PFSK-1 (cell line): ENCODE measurements around the gene OR2M2.

Source experiments
- FOXP2 ChIP-seq: optimal IDR thresholded peaks from 2 replicates; pipeline ENCODE3; 2011; ENCODE audit warnings: borderline replicate concordance, control low read depth, inconsistent platforms; ENCODE audit not compliant: insufficient read depth; ENCODE audit errors: extremely low read length, extremely low read depth
- POLR2AphosphoS5 ChIP-seq: IDR thresholded peaks from 2 replicates; pipeline ENCODE4 v1.6.1; 2012; ENCODE audit warnings: low read depth, mild to moderate bottlenecking, control low read depth, low read length, moderate library complexity
- SIN3A ChIP-seq: IDR thresholded peaks from 2 replicates; pipeline ENCODE4 v1.6.1; 2012; ENCODE audit warnings: mild to moderate bottlenecking, low read length, moderate library complexity, borderline replicate concordance; ENCODE audit not compliant: insufficient read depth
- TAF1 ChIP-seq: IDR thresholded peaks from 2 replicates; pipeline ENCODE4 v1.6.1; 2012; ENCODE audit warnings: low read length, control low read depth, borderline replicate concordance; ENCODE audit not compliant: insufficient read depth
- TF ChIP-seq, protein P1 (sequence below), 2 experiments: IDR thresholded peaks; 2 replicates each; pipeline versions ENCODE4 v1.6.1 to v1.8.0; 2011 to 2012; ENCODE audit warnings: low read depth in 2 of 2, low read length in 2 of 2, control low read depth in 1 of 2, inconsistent platforms in 1 of 2, mild to moderate bottlenecking in 1 of 2, moderate library complexity in 1 of 2; ENCODE audit not compliant: insufficient read depth in 1 of 2

The OR2M2 gene

DNA sequence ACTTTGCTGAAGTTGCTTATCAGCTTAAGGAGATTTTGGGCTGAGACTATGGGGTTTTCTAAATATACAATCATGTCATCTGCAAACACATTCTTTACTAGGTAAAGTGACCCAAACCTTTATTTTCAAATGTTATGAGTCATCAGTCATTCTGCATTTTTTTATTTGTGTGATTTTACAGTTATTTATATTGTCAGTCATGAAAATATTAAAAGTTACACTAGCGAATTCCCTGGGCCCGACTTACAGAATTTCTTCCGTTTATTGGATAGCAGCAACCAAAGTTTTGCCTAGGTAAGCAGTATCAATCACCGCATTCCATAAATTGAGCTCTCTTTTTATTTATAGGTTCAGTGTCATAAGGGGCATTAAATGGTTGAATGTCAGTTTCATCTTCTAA is 15.9 kb upstream of the OR2M2 start:
- TF ChIP-seq SIN3A (no peak), TAF1 (no peak), POLR2AphosphoS5 (no peak), FOXP2 (no peak)
- TF ChIP-seq, protein P1, sequence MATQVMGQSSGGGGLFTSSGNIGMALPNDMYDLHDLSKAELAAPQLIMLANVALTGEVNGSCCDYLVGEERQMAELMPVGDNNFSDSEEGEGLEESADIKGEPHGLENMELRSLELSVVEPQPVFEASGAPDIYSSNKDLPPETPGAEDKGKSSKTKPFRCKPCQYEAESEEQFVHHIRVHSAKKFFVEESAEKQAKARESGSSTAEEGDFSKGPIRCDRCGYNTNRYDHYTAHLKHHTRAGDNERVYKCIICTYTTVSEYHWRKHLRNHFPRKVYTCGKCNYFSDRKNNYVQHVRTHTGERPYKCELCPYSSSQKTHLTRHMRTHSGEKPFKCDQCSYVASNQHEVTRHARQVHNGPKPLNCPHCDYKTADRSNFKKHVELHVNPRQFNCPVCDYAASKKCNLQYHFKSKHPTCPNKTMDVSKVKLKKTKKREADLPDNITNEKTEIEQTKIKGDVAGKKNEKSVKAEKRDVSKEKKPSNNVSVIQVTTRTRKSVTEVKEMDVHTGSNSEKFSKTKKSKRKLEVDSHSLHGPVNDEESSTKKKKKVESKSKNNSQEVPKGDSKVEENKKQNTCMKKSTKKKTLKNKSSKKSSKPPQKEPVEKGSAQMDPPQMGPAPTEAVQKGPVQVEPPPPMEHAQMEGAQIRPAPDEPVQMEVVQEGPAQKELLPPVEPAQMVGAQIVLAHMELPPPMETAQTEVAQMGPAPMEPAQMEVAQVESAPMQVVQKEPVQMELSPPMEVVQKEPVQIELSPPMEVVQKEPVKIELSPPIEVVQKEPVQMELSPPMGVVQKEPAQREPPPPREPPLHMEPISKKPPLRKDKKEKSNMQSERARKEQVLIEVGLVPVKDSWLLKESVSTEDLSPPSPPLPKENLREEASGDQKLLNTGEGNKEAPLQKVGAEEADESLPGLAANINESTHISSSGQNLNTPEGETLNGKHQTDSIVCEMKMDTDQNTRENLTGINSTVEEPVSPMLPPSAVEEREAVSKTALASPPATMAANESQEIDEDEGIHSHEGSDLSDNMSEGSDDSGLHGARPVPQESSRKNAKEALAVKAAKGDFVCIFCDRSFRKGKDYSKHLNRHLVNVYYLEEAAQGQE (IDR thresholded peaks at IDR 0.05; ENCODE audit: insufficient read depth in 1 of 2, low read depth in 2 of 2, low read length in 2 of 2) = no peak

DNA sequence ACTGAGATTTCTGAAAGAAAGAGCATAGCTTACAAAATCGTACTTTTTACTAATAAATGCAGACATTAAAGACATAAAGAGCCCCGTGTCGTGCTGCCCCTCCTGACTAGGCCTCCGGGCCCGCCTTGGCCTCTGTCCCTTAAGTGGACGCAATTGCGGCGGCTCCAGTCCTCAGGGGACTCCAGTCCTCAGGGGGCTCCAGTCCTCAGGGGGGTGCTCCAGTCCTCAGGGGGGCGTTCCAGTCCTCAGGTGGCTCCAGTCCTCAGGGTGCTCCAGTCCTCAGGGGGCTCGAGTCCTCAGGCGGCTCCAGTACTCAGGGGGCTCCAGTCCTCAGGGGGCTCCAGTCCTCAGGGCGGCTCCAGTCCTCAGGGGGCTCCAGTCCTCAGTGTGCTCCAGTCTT is 10.6 kb upstream of the OR2M2 start:
- TF ChIP-seq POLR2AphosphoS5 = no peak
- TF ChIP-seq, protein P1 (IDR thresholded peaks at IDR 0.05; ENCODE audit: insufficient read depth in 1 of 2, low read depth in 2 of 2, low read length in 2 of 2) = no peak
- TF ChIP-seq FOXP2 = no peak

DNA sequence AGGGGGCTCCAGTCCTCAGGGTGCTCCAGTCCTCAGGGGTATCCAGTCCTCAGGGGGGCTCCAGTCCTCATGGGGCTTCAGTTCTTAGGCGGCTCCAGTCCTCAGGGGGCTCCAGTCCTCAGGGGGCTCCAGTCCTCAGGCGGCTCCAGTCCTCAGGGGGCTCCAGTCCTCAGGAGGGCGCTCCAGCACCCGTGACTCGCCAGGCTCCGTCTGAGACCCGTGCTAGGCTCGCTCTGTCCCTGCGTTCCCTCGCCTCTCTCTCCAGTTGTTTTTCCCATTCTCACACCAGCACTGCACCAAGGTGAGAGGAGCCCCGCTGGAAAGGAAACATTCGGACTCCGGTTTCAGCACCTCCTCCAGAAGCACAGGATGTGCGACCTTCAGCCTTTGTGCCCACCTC is 9.4 kb upstream of the OR2M2 start:
- TF ChIP-seq SIN3A (no peak), POLR2AphosphoS5 (no peak), FOXP2 (no peak), TAF1 (no peak)
- TF ChIP-seq, protein P1 (IDR thresholded peaks at IDR 0.05; ENCODE audit: insufficient read depth in 1 of 2, low read depth in 2 of 2, low read length in 2 of 2) = no peak

DNA sequence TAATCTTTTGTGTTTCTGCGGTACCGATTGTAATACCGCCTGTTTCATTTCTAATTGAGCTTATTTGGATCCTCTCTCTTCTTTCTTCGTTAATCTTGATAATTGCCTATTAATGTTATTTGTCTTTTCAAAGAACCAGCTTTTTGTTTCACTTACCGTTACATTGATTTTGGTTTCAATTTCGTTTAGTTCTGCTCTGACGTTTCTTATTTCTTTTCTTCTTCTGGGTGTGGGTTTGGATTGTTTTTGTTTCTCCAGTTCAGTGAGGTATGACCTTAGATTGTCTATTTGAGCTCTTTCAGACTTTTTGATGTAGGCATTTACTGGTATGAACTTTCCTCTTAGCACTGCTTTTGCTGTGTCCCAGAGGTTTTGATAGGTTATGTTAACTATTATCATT is 9.4 kb downstream of the OR2M2 start:
- TF ChIP-seq SIN3A (no peak), POLR2AphosphoS5 (no peak), FOXP2 (no peak), TAF1 (no peak)
- TF ChIP-seq, protein P1 (IDR thresholded peaks at IDR 0.05; ENCODE audit: insufficient read depth in 1 of 2, low read depth in 2 of 2, low read length in 2 of 2) = no peak

DNA sequence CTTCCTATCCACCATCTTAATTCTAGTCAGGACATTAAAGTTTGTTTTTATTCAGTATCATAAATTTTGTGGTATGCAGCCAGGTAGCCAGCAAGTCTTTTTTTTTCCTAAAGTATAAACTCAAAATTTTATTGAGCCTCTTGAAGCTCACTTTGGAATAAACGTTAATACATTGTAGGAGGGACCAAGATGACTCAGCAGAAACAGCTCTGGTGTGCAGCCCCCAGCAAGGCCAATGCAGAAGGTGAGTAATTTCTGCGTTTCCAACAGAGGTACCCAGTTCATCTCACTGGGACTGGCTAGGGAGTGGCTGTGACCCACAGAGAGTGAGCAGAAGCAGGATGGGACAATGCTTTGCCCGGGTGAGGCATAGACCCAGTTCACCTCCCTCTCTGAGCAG is 12.7 kb downstream of the OR2M2 start:
- TF ChIP-seq POLR2AphosphoS5 (no peak), SIN3A (no peak)

DNA sequence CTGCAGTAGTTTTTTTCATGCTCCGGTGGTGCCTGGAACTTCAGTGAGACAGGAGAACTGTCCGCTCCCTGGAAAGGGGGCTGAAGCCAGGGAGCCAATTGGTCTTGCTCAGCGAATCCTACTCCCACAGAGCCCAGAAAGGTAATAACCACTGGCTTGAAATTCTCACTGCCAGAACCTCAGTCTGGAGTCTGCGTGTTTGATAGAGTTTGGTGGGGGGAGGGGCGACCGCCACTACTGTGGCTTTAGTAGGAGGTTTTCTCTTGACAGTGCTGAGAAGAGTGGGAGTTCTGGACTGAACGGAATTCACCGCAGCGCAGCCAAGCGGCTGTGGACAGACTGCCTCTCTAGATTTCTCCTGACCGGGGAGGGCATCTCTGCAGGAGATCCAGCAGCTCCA is 14.4 kb downstream of the OR2M2 start:
- TF ChIP-seq, protein P1 (IDR thresholded peaks at IDR 0.05; ENCODE audit: insufficient read depth in 1 of 2, low read depth in 2 of 2, low read length in 2 of 2) = no peak
- TF ChIP-seq POLR2AphosphoS5 = no peak
- TF ChIP-seq SIN3A = no peak
- TF ChIP-seq FOXP2 = no peak
- TF ChIP-seq TAF1 = no peak
